Measurements from ENCODE around the gene SMYD2.

DNA sequence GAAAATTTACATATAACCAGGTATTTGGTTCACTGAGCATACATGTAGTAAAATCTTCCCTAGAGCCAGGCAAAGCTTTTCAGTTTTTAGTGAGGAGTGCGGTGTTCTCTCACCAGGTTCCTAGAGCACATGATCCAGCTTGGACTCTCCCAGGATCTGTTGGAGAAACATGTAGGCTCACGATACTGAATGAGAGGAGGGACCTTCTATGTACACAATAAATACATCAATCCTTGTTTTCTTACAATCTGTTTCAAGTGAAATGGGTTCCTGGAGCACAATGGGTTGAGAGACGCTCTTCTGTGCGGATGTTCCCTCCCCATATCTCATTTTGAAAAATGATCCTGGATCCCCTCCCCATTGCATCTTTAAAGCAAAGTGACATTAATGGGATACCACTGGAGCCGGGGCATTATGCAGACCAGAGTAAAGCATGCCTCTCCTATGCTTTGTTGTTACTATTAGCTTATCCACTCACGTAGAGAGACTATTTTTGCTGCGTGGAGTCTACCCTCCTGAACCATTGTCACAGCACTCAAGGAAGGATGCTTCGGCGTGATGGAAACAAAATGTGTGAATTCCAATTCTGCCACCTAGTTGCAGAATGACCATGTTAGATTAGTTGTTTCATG, 19.3 kb downstream of the SMYD2 start:
- no peak for TF ChIP-seq EZH2 (IDR thresholded peaks at IDR 0.05; ENCODE audit: borderline replicate concordance)
- TF ChIP-seq CTCF (IDR thresholded peaks at IDR 0.05; ENCODE audit: poor library complexity): no peak
- no peak for TF ChIP-seq EZH2phosphoT487 (IDR thresholded peaks at IDR 0.05; ENCODE audit: low read depth, severe bottlenecking, unreplicated experiment)
